GM23338 (cell line): ENCODE results near the gene RASSF6. TPM values are rescaled to one million over a fixed set of nuclear protein-coding genes. Genes with fewer than 3 reads are reported as not detected.

Experiments used
- ATAC-seq: fragments of 200-7000 bp; cut with Tn5 transposase; 3 replicates; pipeline ENCODE4 v1.9.1; 2020
- DNase-seq: peaks from one replicate; pipeline ENCODE4 v3.0.0-alpha.2; 2015; ENCODE audit warnings: low spot score
- H2AFZ ChIP-seq: fragments of 200-600 bp; sonication (generic); 2 replicates; pipeline ENCODE4 v1.8.0; 2016; ENCODE audit warnings: antibody characterized with exemption, mild to moderate bottlenecking, moderate library complexity
- H3F3A ChIP-seq: fragments of 200-600 bp; sonication (generic); replicated peaks from 2 replicates; pipeline ENCODE4 v1.8.0; 2017; ENCODE audit warnings: antibody characterized with exemption, mixed run types, low read depth
- H3K27ac ChIP-seq: fragments of 200-600 bp; sonication (generic); 2 replicates; pipeline ENCODE4 v1.6.1; 2016; ENCODE audit warnings: low read depth
- H3K27me3 ChIP-seq: fragments of 200-600 bp; sonication (generic); 2 replicates; pipeline ENCODE4 v1.8.0; 2016; ENCODE audit warnings: mild to moderate bottlenecking, mixed run types, moderate library complexity; ENCODE audit not compliant: insufficient read depth
- H3K36me3 ChIP-seq: fragments of 200-600 bp; sonication (generic); 2 replicates; pipeline ENCODE4 v1.8.0; 2016; ENCODE audit warnings: mild to moderate bottlenecking; ENCODE audit not compliant: insufficient read depth
- H3K4me1 ChIP-seq: fragments of 200-600 bp; sonication (generic); 2 replicates; pipeline ENCODE4 v1.8.0; 2016; ENCODE audit warnings: mild to moderate bottlenecking, moderate library complexity; ENCODE audit not compliant: insufficient read depth
- H3K4me2 ChIP-seq: fragments of 200-600 bp; sonication (generic); 2 replicates; pipeline ENCODE4 v1.7.1; 2017; ENCODE audit warnings: mixed run types
- H3K4me3 ChIP-seq: fragments of 200-600 bp; sonication (generic); 2 replicates; pipeline ENCODE4 v1.6.1; 2016; ENCODE audit warnings: mixed run types
- H3K79me2 ChIP-seq: fragments of 200-600 bp; sonication (generic); replicated peaks from 2 replicates; pipeline ENCODE4 v1.8.0; 2017; ENCODE audit warnings: mild to moderate bottlenecking; ENCODE audit not compliant: insufficient read depth
- H3K9me2 ChIP-seq: fragments of 200-600 bp; sonication (generic); 2 replicates; pipeline ENCODE4 v1.8.0; 2017; ENCODE audit not compliant: insufficient read depth
- H4K20me1 ChIP-seq: fragments of 200-600 bp; sonication (generic); replicated peaks from 2 replicates; pipeline ENCODE4 v1.8.0; 2017; ENCODE audit warnings: mild to moderate bottlenecking; ENCODE audit not compliant: insufficient read depth
- H3K27ac Mint-ChIP-seq: 2 replicates; pipeline ENCODE4 v1.8.0; 2020; ENCODE audit warnings: inconsistent platforms, mild to moderate bottlenecking, moderate library complexity, mixed read lengths
- H3K27me3 Mint-ChIP-seq: 3 replicates; pipeline ENCODE4 v1.8.0; 2022; ENCODE audit warnings: low read depth, mild to moderate bottlenecking, moderate library complexity, mixed read lengths, inconsistent platforms; ENCODE audit not compliant: insufficient read depth, poor library complexity
- H3K36me3 Mint-ChIP-seq: 3 replicates; pipeline ENCODE4 v1.8.0; 2021; ENCODE audit warnings: low read depth, mild to moderate bottlenecking, inconsistent platforms, moderate library complexity, mixed read lengths
- H3K4me1 Mint-ChIP-seq: 3 replicates; pipeline ENCODE4 v1.8.0; 2020; ENCODE audit warnings: mild to moderate bottlenecking, inconsistent platforms, mixed read lengths
- H3K4me3 Mint-ChIP-seq: 3 replicates; pipeline ENCODE4 v1.8.0; 2021; ENCODE audit warnings: moderate library complexity, mild to moderate bottlenecking, inconsistent platforms, mixed read lengths
- H3K9me3 Mint-ChIP-seq: 3 replicates; pipeline ENCODE4 v1.8.0; 2020; ENCODE audit warnings: moderate library complexity, mild to moderate bottlenecking, inconsistent platforms, mixed read lengths
- CREB1 ChIP-seq: fragments of 250-450 bp; sonication (Bioruptor Pico); IDR thresholded peaks from 2 replicates; pipeline ENCODE4 v1.5.0; 2020; ENCODE audit warnings: low read depth, mild to moderate bottlenecking, moderate library complexity
- EZH2 ChIP-seq: fragments of 200-600 bp; sonication (generic); IDR thresholded peaks from one replicate; pipeline ENCODE4 v1.8.0; 2017; ENCODE audit warnings: antibody characterized with exemption, mild to moderate bottlenecking, low read depth; ENCODE audit not compliant: unreplicated experiment
- EZH2phosphoT487 ChIP-seq: fragments of 200-600 bp; sonication (generic); IDR thresholded peaks from one replicate; pipeline ENCODE4 v1.8.1; 2018; ENCODE audit warnings: antibody characterized with exemption; ENCODE audit not compliant: unreplicated experiment
- JUNB ChIP-seq: IDR thresholded peaks from one replicate; pipeline ENCODE4 v1.6.1; 2016; ENCODE audit warnings: antibody characterized with exemption; ENCODE audit not compliant: unreplicated experiment
- NANOG ChIP-seq: IDR thresholded peaks from 2 replicates; pipeline ENCODE4 v1.6.1; 2016; ENCODE audit warnings: antibody characterized with exemption, borderline replicate concordance
- POLR2AphosphoS5 ChIP-seq: IDR thresholded peaks from 2 replicates; pipeline ENCODE4 v1.6.1; 2016; ENCODE audit warnings: antibody characterized with exemption, low read depth
- STAT1 ChIP-seq: IDR thresholded peaks from one replicate; pipeline ENCODE4 v1.6.1; 2016; ENCODE audit warnings: antibody characterized with exemption; ENCODE audit not compliant: unreplicated experiment
- ZNF114 ChIP-seq: fragments of 250-450 bp; sonication (Bioruptor Pico); IDR thresholded peaks from 2 replicates; pipeline ENCODE4 v1.5.0; 2020; ENCODE audit warnings: mild to moderate bottlenecking, moderate library complexity
- ZNF331 ChIP-seq: fragments of 250-450 bp; sonication (Bioruptor Pico); IDR thresholded peaks from 2 replicates; pipeline ENCODE4 v1.5.0; 2020; ENCODE audit warnings: low read depth, mild to moderate bottlenecking, moderate library complexity
- polyA plus RNA-seq: library from polyadenylated mRNA; unstranded; fragments of >200 nt; fragmentation: Nextera tagmentation; extraction: Ambion mirVana; gene quantifications from 2 replicates; pipeline ENCODE4 v1.2.1, GENCODE V29; 2016
- total RNA-seq: library from RNA; depleted of rRNA; stranded (reverse); fragments of >200 nt; shearing (Covaris generic); gene quantifications from 2 replicates; pipeline ENCODE4 v1.2.3, GENCODE V29; 2014
- TF ChIP-seq, protein P1 (sequence below): IDR thresholded peaks from 2 replicates; pipeline ENCODE4 v1.6.1; 2016; ENCODE audit warnings: antibody characterized with exemption
- TF ChIP-seq, protein P2 (sequence below), 2 experiments: fragments of 200-600 bp in 1 of 2; sonication (generic) in 1 of 2; conservative IDR thresholded peaks; 2 replicates each; pipeline versions ENCODE4 v1.5.1 to v1.6.1; 2016 to 2017; ENCODE audit warnings: antibody characterized with exemption in 2 of 2, low read depth in 2 of 2, mild to moderate bottlenecking in 2 of 2, moderate library complexity in 1 of 2
- TF ChIP-seq, protein P3 (sequence below): IDR thresholded peaks from one replicate; pipeline ENCODE4 v1.6.1; 2018; ENCODE audit warnings: antibody characterized with exemption; ENCODE audit not compliant: unreplicated experiment

RASSF6 gene
- total and polyA plus RNA-seq, 2 experiments from 2014 or later = 0.14 to 0.79 TPM

DNA sequence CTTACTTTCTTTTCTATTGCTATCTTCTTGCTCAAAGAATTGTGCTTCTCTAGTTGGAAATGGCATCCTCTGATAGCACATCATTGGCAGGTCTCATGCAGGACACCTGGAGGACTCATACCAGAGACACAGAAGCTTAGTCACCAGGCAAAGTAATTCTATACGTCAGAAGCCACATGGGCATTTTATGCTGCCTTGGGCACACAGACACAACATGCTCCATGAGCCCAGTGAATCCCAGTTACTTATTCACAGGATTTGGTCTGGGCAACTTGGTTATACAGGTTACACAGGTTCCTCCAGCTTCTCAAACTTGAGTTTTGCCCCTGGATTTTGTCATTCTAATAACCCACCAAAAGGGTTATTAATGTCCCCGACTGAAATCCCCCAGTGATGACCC lies 7.1 kb downstream of the RASSF6 start (continued):
- TF ChIP-seq, protein P1, sequence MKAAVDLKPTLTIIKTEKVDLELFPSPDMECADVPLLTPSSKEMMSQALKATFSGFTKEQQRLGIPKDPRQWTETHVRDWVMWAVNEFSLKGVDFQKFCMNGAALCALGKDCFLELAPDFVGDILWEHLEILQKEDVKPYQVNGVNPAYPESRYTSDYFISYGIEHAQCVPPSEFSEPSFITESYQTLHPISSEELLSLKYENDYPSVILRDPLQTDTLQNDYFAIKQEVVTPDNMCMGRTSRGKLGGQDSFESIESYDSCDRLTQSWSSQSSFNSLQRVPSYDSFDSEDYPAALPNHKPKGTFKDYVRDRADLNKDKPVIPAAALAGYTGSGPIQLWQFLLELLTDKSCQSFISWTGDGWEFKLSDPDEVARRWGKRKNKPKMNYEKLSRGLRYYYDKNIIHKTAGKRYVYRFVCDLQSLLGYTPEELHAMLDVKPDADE = no peak
- TF ChIP-seq EZH2 = no peak

DNA sequence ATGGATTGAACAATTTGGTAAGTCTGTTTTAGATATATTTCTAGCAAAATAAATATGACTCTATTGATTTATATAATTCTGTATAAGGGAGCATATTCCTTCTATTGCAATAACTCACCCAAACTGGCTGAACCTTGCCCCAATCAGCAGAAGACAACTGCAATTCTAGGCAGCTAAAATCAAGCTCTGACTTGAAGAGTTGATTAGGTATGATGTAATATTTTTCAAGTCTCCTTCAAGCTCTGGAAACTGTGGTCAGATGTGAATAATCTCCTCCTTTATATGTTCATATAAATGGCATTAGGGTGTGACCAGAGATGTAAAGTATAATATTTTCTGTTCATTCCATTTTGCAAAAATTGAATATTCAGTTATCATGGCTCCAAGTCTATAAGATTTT lies 8.2 kb downstream of the RASSF6 start:
- Histone ChIP-seq H3K79me2 (no peaks in the 10 kb centered on the region), H3K27me3 (no peaks in the 10 kb centered on the region), H3K36me3 (no peaks in the 10 kb centered on the region), H3K27ac (no peak overlapping the region), H3K4me3 (no peak overlapping the region), H3K4me1 (no peaks in the 10 kb centered on the region), H3K4me2 (no peak overlapping the region), H3F3A (no peaks in the 10 kb centered on the region), H3K9me2 (peaks cover 5% of the 10 kb centered on the region; the same call in 1 of the 2 replicates), H4K20me1 (no peaks in the 10 kb centered on the region), H2AFZ (no peak overlapping the region)
- no peak for TF ChIP-seq JUNB
- TF ChIP-seq CREB1 = no peak
- peaks cover 3% of the 10 kb centered on the region for H3K27me3 Mint-ChIP-seq
- no peak overlapping the region for H3K27ac Mint-ChIP-seq
- H3K36me3 Mint-ChIP-seq = no peaks in the 10 kb centered on the region
- no peak for DNase-seq
- no peak overlapping the region for H3K4me3 Mint-ChIP-seq
- no peak for ATAC-seq
- peaks cover 8% of the 10 kb centered on the region; the same call in 2 of the 3 replicates for H3K4me1 Mint-ChIP-seq
- H3K9me3 Mint-ChIP-seq = no peaks in the 10 kb centered on the region

DNA sequence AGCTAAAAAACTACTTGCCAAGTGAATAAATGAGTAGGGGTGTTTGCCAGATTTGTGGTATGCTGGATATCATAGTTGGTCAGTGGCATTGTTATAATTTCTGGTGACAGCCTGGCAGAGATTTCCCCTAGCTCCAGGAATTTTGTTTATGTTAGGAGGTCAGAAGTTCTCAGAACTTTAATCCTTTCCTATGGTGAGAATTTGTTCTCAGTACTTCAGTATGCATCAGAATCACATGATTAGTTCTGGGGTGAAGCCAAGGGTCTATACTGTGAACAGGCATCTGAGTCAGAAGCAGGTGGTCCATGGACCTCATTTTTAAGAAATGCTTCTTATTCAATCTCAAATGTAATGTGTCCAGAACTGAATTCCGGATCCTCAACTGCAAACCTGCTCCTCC lies 10.5 kb downstream of the RASSF6 start:
- peaks cover 6% of the 10 kb centered on the region for H3K4me1 Mint-ChIP-seq
- H3K4me2 ChIP-seq = no peak overlapping the region
- no peaks in the 10 kb centered on the region for H3K9me3 Mint-ChIP-seq
- no peak overlapping the region for H3K4me3 ChIP-seq
- H3F3A ChIP-seq = no peaks in the 10 kb centered on the region
- H3K9me2 ChIP-seq = peaks cover 5% of the 10 kb centered on the region
- H3K27me3 Mint-ChIP-seq = peaks cover 3% of the 10 kb centered on the region
- peaks cover 7% of the 10 kb centered on the region; the same call in 1 of the 2 replicates for H3K4me1 ChIP-seq
- H2AFZ ChIP-seq = no peak overlapping the region
- no peak for DNase-seq
- H3K36me3 ChIP-seq = no peaks in the 10 kb centered on the region
- no peak overlapping the region for H3K27ac ChIP-seq
- H3K27ac Mint-ChIP-seq = no peak overlapping the region
- H3K36me3 Mint-ChIP-seq = no peaks in the 10 kb centered on the region
- no peak overlapping the region for H3K4me3 Mint-ChIP-seq
- no peaks in the 10 kb centered on the region for H3K27me3 ChIP-seq
- H4K20me1 ChIP-seq = no peaks in the 10 kb centered on the region
- ATAC-seq = no peak
- H3K79me2 ChIP-seq = no peaks in the 10 kb centered on the region
- TF ChIP-seq ZNF114 (CRISPR knock-in tag) (no peak), EZH2phosphoT487 (no peak), NANOG (no peak), EZH2 (no peak), CREB1 (no peak), STAT1 (no peak), ZNF331 (CRISPR knock-in tag) (no peak), JUNB (no peak), POLR2AphosphoS5 (no peak)
- TF ChIP-seq, protein P2, sequence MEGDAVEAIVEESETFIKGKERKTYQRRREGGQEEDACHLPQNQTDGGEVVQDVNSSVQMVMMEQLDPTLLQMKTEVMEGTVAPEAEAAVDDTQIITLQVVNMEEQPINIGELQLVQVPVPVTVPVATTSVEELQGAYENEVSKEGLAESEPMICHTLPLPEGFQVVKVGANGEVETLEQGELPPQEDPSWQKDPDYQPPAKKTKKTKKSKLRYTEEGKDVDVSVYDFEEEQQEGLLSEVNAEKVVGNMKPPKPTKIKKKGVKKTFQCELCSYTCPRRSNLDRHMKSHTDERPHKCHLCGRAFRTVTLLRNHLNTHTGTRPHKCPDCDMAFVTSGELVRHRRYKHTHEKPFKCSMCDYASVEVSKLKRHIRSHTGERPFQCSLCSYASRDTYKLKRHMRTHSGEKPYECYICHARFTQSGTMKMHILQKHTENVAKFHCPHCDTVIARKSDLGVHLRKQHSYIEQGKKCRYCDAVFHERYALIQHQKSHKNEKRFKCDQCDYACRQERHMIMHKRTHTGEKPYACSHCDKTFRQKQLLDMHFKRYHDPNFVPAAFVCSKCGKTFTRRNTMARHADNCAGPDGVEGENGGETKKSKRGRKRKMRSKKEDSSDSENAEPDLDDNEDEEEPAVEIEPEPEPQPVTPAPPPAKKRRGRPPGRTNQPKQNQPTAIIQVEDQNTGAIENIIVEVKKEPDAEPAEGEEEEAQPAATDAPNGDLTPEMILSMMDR (conservative IDR thresholded peaks at IDR 0.05; ENCODE audit: low read depth in 2 of 2) = no peak
- TF ChIP-seq, protein P1 = no peak
- TF ChIP-seq, protein P3, sequence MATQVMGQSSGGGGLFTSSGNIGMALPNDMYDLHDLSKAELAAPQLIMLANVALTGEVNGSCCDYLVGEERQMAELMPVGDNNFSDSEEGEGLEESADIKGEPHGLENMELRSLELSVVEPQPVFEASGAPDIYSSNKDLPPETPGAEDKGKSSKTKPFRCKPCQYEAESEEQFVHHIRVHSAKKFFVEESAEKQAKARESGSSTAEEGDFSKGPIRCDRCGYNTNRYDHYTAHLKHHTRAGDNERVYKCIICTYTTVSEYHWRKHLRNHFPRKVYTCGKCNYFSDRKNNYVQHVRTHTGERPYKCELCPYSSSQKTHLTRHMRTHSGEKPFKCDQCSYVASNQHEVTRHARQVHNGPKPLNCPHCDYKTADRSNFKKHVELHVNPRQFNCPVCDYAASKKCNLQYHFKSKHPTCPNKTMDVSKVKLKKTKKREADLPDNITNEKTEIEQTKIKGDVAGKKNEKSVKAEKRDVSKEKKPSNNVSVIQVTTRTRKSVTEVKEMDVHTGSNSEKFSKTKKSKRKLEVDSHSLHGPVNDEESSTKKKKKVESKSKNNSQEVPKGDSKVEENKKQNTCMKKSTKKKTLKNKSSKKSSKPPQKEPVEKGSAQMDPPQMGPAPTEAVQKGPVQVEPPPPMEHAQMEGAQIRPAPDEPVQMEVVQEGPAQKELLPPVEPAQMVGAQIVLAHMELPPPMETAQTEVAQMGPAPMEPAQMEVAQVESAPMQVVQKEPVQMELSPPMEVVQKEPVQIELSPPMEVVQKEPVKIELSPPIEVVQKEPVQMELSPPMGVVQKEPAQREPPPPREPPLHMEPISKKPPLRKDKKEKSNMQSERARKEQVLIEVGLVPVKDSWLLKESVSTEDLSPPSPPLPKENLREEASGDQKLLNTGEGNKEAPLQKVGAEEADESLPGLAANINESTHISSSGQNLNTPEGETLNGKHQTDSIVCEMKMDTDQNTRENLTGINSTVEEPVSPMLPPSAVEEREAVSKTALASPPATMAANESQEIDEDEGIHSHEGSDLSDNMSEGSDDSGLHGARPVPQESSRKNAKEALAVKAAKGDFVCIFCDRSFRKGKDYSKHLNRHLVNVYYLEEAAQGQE = no peak
